Left colon (tissue), 2 donors: ENCODE results near the gene EIF2AK2. TPM values are rescaled to one million over a fixed set of nuclear protein-coding genes. Genes with fewer than 3 reads are reported as not detected.

ENCODE experiments used
- ATAC-seq: fragments of 200-7000 bp; cut with Tn5 transposase; one replicate; pipeline ENCODE4 v1.9.1; 2020; ENCODE audit warnings: mild to moderate bottlenecking, moderate library complexity
- DNase-seq, 2 donors: peaks; one replicate each; pipeline ENCODE4 v3.0.0-alpha.2; 2020
- intact Hi-C, 2 donors: fragments of 100-400 bp; cut with DNase I in 1 of 2; cut with micrococcal nuclease in 1 of 2; formaldehyde crosslinking; loops; one replicate each; pipeline versions ENCODE4 v1.11.2 to v1.14.0; 2022; cut with DNase I, micrococcal nuclease
- total RNA-seq, 2 donors: library from RNA; stranded (reverse); fragmentation: NEBNext Ultra II Directional; extraction: Animal tissue kit (Norgen Biotek cat#: 25700); gene quantifications; one replicate each; pipeline ENCODE4 v1.2.1, GENCODE V29; 2021
- donor health status: DM: no; HTN: no; CAD: no.
- donor health status: DM: yes; HTN: yes; CAD: no.

EIF2AK2 gene
- total RNA-seq, 2 donors from 2014 or later: 27.3 to 35.9 TPM

- no peak for ATAC-seq
- intact Hi-C loops: no loop called here
- no peak for DNase-seq
These were observed 95.6 kb downstream of the EIF2AK2 start for GRCh38 chr2:37061013-37061711.

GRCh38 chr2:37060446-37060845 lies 96.3 kb downstream of the EIF2AK2 start:
- ATAC-seq: no peak
- DNase-seq: no peak
- intact Hi-C loops: no loop called here

GRCh38 chr2:37059841-37060240 lies 96.9 kb downstream of the EIF2AK2 start:
- ATAC-seq (no peak), DNase-seq (no peak)
- intact Hi-C loops: loop anchor here in 1 of 2 donors (10.0 kb wide), 1 partner anchor 55 kb away; no protein-coding TSS in a partner anchor

GRCh38 chr2:37052600-37053332 lies 104.0 kb downstream of the EIF2AK2 start:
- DNase-seq: no peak
- no peak for ATAC-seq
- intact Hi-C loops: loop anchor here in 1 of 2 donors (10.0 kb wide), 1 partner anchor 48 kb away; no protein-coding TSS in a partner anchor

Other genes with a start within 250 kb of the EIF2AK2 start
- gene STRN, start 190.4 kb downstream of the EIF2AK2 start, total RNA-seq: 10 to 100 TPM; 36.8 to 45.8 TPM
- gene HEATR5B, start 72.6 kb downstream of the EIF2AK2 start, total RNA-seq: 10 to 100 TPM; 20.6 to 21.2 TPM
- gene GPATCH11, start 72.5 kb downstream of the EIF2AK2 start, total RNA-seq: 1 to 10 TPM; 4.1 to 5.6 TPM
- gene SULT6B1, start 31.7 kb upstream of the EIF2AK2 start, total RNA-seq: not detected
- gene CEBPZOS, start 39.5 kb upstream of the EIF2AK2 start, total RNA-seq: 10 to 100 TPM; 33.9 to 38.6 TPM
- 10 to 100 TPM; 36.9 to 40.0 TPM for gene CEBPZ, start 74.6 kb upstream of the EIF2AK2 start, total RNA-seq
- gene NDUFAF7, start 74.7 kb upstream of the EIF2AK2 start, total RNA-seq: 10 to 100 TPM; 11.4 to 12.3 TPM
- gene PRKD3, start 167.9 kb upstream of the EIF2AK2 start, total RNA-seq: 10 to 100 TPM; 16.8 to 23.5 TPM
- 1 to 10 TPM; 4.2 to 7.9 TPM for gene QPCT, start 187.7 kb upstream of the EIF2AK2 start, total RNA-seq